ENCODE measurements around the gene GIMAP5. TPM values are rescaled to one million over a fixed set of nuclear protein-coding genes. Genes with fewer than 3 reads are reported as not detected.
A peak's percentile ranks its signal among the peaks of the same experiment; 100 is the strongest.

GIMAP5 gene
- total RNA-seq, 4 donors from 2014 or later: 20.4 to 103 (median 31.9) TPM

DNA sequence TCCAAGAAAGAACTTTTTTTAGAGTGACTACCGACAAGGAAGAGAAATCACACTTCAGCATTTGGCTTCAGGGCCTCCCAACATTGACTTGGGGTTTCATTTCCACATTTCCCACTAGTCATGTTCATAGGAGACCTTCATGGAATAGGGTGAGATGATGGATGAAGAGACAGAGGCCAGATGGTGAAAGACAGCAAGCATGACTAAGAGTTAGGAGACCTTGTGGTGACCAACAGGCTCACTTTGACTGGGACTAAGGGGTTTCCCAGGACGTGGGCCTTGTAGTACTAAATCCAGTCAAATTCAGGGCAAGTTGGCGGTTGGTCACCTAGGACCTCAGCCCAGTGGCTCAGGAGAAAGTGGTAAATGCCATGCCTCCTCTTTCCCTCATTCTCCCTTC lies 3.0 kb upstream of the GIMAP5 start:
- Histone ChIP-seq H3K4me3 (no peak overlapping the region), H3K4me1 (no peaks in the 10 kb centered on the region), H3K36me3 (no peaks in the 10 kb centered on the region), H3K27ac (no peak overlapping the region), H3K9me3 (no peaks in the 10 kb centered on the region), H3K27me3 (no peaks in the 10 kb centered on the region)
- no peak for DNase-seq
- TF ChIP-seq, protein P1, sequence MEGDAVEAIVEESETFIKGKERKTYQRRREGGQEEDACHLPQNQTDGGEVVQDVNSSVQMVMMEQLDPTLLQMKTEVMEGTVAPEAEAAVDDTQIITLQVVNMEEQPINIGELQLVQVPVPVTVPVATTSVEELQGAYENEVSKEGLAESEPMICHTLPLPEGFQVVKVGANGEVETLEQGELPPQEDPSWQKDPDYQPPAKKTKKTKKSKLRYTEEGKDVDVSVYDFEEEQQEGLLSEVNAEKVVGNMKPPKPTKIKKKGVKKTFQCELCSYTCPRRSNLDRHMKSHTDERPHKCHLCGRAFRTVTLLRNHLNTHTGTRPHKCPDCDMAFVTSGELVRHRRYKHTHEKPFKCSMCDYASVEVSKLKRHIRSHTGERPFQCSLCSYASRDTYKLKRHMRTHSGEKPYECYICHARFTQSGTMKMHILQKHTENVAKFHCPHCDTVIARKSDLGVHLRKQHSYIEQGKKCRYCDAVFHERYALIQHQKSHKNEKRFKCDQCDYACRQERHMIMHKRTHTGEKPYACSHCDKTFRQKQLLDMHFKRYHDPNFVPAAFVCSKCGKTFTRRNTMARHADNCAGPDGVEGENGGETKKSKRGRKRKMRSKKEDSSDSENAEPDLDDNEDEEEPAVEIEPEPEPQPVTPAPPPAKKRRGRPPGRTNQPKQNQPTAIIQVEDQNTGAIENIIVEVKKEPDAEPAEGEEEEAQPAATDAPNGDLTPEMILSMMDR (IDR thresholded peaks at IDR 0.05): no peak
- no peak for TF ChIP-seq POLR2A (IDR thresholded peaks at IDR 0.05)
- intact Hi-C loops (cut with DNase I; ENCODE audit: low total_unique reads): no loop called here

DNA sequence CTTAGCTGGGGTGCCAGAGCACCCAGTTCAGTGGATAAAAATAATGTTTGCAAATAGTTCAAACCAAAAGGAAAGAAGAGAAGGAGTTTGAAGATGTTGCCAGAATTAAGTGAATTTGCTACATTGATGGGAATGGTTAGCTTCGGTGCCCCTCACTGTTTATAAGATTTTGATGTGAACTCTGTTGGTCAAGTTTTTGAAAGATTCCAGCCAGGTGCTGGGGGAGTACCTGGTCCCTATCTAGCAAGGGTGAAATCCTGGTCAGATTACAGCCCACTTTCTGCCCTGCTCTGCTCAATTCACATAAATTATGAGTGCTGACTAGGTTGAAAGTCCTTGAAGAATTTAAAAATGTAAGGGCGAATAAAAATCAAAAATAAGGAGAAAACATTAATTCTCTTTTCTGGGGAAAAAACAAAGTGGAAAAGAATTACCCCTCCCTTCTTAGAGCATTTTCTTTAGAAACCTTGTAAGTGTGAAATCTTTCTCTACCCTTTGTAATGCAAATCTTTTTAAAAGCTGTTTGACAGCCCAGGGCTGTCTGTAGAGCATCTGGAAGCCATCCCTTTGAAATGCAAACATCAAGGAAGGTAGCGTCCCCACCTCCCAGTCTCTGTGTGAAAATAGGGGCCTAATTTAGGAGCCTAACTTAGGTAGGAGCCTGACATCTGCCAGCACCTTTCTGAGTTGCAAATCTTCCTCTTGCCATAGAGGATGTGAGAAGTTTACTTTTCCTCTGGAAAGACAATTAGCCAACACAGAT lies 1.4 kb upstream of the GIMAP5 start:
- DNase-seq: no peak
- H3K27me3 ChIP-seq: no peaks in the 10 kb centered on the region
- peak overlapping the region in 1 of 2 donors; percentile 72 for H3K27ac ChIP-seq
- no peaks in the 10 kb centered on the region for H3K9me3 ChIP-seq
- TF ChIP-seq, protein P1 (IDR thresholded peaks at IDR 0.05): no peak
- no peak for TF ChIP-seq POLR2A (IDR thresholded peaks at IDR 0.05)
- intact Hi-C loops (cut with DNase I; ENCODE audit: low total_unique reads): no loop called here
- no peaks in the 10 kb centered on the region for H3K36me3 ChIP-seq
- H3K4me1 ChIP-seq: no peaks in the 10 kb centered on the region
- H3K4me3 ChIP-seq: no peak overlapping the region

DNA sequence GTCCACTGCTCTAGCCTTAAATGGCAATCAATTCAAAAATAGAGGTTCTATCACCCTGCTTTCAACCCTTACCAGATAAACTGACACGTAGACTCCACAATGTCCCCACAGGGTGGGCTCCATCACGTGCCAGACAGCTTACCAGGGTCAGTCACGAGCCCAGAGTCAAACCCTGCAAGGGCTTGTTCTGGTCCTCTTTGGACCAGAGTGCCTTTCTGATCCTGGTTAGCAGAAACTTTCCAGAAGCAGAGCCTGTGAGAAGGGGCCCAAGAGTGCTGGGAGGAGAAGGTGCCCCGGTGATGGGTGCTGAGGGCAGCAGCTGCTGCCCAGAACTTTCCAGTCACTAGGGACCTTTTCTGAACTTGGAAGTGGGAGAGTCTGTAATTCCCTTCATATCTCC lies 354 bp upstream of the GIMAP5 start:
- Histone ChIP-seq H3K36me3 (no peaks in the 10 kb centered on the region), H3K9me3 (no peaks in the 10 kb centered on the region), H3K27ac (peak overlapping the region; percentile 69 to 72), H3K4me3 (peak overlapping the region; percentile 16 to 31), H3K27me3 (no peaks in the 10 kb centered on the region), H3K4me1 (no peaks in the 10 kb centered on the region)
- intact Hi-C loops (cut with DNase I; ENCODE audit: low total_unique reads): no loop called here
- no peak for DNase-seq
- TF ChIP-seq, protein P1 (IDR thresholded peaks at IDR 0.05): no peak
- TF ChIP-seq POLR2A (IDR thresholded peaks at IDR 0.05): no peak

DNA sequence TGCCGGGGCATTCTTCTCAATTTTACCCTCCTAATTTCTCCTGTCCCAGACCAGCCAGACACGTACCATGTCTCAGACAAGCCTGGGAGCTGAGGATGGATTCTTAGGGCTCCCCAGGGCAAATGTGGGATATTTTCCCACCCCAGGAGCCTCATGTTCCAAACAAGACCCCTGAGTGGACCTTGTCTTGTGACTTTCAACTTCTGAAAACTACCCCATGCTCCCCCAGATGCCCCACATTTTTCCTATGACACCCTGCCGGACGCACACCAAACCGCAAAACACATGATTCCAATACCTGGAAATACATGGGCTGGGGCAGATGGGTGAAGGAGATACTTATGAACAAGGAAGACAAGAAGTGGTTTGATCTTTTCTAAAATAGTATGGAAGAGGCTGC lies 874 bp downstream of the GIMAP5 start:
- DNase-seq: no peak
- TF ChIP-seq, protein P1 (IDR thresholded peaks at IDR 0.05): no peak
- TF ChIP-seq POLR2A (IDR thresholded peaks at IDR 0.05): no peak
- H3K27ac ChIP-seq: peak overlapping the region; percentile 69 to 72
- H3K27me3 ChIP-seq: no peaks in the 10 kb centered on the region
- no peaks in the 10 kb centered on the region for H3K9me3 ChIP-seq
- intact Hi-C loops (cut with DNase I; ENCODE audit: low total_unique reads): no loop called here
- no peaks in the 10 kb centered on the region for H3K4me1 ChIP-seq
- no peaks in the 10 kb centered on the region for H3K36me3 ChIP-seq
- H3K4me3 ChIP-seq: peak overlapping the region; percentile 16 to 31

DNA sequence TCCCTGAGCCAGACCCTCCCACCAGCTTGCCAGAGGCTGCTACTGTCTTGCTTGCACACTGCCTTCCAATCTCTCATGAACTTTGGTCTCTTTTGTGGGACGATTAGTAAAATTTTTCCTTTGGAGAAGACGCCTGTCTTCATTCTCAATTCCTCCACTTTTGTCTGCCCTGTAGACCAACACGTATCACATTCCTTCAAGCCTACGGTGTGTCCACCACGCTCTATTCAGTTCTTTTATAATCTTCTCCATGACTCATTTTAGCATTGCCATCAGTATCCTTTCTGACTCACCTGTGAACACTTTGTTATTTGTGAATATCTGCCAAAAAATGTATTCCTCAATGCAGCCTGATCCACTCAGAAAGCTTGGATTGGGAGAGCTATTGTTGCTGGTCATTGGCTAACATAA lies 1.4 kb downstream of the GIMAP5 start:
- H3K27ac ChIP-seq: peak overlapping the region; percentile 69 to 72
- no peaks in the 10 kb centered on the region for H3K4me1 ChIP-seq
- intact Hi-C loops (cut with DNase I; ENCODE audit: low total_unique reads): no loop called here
- no peak for TF ChIP-seq POLR2A (IDR thresholded peaks at IDR 0.05)
- TF ChIP-seq, protein P1 (IDR thresholded peaks at IDR 0.05): no peak
- no peaks in the 10 kb centered on the region for H3K27me3 ChIP-seq
- H3K9me3 ChIP-seq: no peaks in the 10 kb centered on the region
- no peaks in the 10 kb centered on the region for H3K36me3 ChIP-seq
- H3K4me3 ChIP-seq: peak overlapping the region; percentile 9 to 31
- no peak for DNase-seq
